OCI-LY3 (cell line): Measurements from ENCODE around the gene ZNF556.
A peak's percentile ranks its signal among the peaks of the same experiment; 100 is the strongest.

Experiments
- H2AFZ ChIP-seq: fragments of 200-600, 300-600 bp; shearing (Covaris generic); 2 replicates; pipeline ENCODE4 v1.6.0; 2014; ENCODE audit warnings: antibody characterized with exemption, low read depth, low read length
- H3K27ac ChIP-seq: fragments of 200-600, 300-600 bp; sonication (generic); 2 replicates; pipeline ENCODE4 v1.5.1; 2014; ENCODE audit warnings: mild to moderate bottlenecking, low read length, moderate library complexity, mixed read lengths
- H3K27me3 ChIP-seq: fragments of 200-600, 300-600 bp; sonication (generic); 2 replicates; pipeline ENCODE4 v1.6.1; 2014; ENCODE audit warnings: low read depth, low read length, mixed read lengths
- H3K36me3 ChIP-seq: fragments of 200-600, 300-600 bp; sonication (generic); replicated peaks from 2 replicates; pipeline ENCODE3; 2014; ENCODE audit warnings: low read depth, low read length, mixed read lengths
- H3K4me1 ChIP-seq: fragments of 300-600, 200-600 bp; sonication (generic); 2 replicates; pipeline ENCODE4 v1.6.1; 2014; ENCODE audit warnings: low read length, mixed read lengths
- H3K4me2 ChIP-seq: fragments of 200-600, 300-600 bp; sonication (generic); 2 replicates; pipeline ENCODE4 v1.6.1; 2014; ENCODE audit warnings: low read length, mixed read lengths
- H3K4me3 ChIP-seq: fragments of 300-600, 200-600 bp; sonication (generic); 2 replicates; pipeline ENCODE4 v1.5.1; 2014; ENCODE audit warnings: antibody characterized with exemption, mild to moderate bottlenecking, low read length, moderate library complexity
- H3K79me2 ChIP-seq: fragments of 300-600, 200-600 bp; shearing (Covaris generic); 2 replicates; pipeline ENCODE4 v1.6.1; 2014; ENCODE audit warnings: mild to moderate bottlenecking, low read length, mixed read lengths
- H3K9ac ChIP-seq: fragments of 300-600, 200-600 bp; shearing (Covaris generic); 2 replicates; pipeline ENCODE4 v1.6.0; 2014; ENCODE audit warnings: mild to moderate bottlenecking, low read length, moderate library complexity
- H3K9me3 ChIP-seq: fragments of 200-600, 300-600 bp; shearing (Covaris generic); 2 replicates; pipeline ENCODE4 v1.6.1; 2014; ENCODE audit warnings: low read length, mixed read lengths; ENCODE audit not compliant: insufficient read depth
- H4K20me1 ChIP-seq: fragments of 200-600, 300-600 bp; sonication (generic); 2 replicates; pipeline ENCODE4 v1.6.1; 2016; ENCODE audit warnings: low read length, mixed read lengths; ENCODE audit not compliant: insufficient read depth
- CTCF ChIP-seq: fragments of 200-600, 300-600 bp; sonication (generic); IDR thresholded peaks from 2 replicates; pipeline ENCODE4 v1.5.1; 2014; ENCODE audit warnings: antibody characterized with exemption, low read length, low read depth
- EZH2phosphoT487 ChIP-seq: fragments of 200-600 bp; shearing (Covaris generic); IDR thresholded peaks from 2 replicates; pipeline ENCODE4 v1.6.1; 2018; ENCODE audit warnings: antibody characterized with exemption, mixed run types, low read depth

ZNF556 gene

DNA sequence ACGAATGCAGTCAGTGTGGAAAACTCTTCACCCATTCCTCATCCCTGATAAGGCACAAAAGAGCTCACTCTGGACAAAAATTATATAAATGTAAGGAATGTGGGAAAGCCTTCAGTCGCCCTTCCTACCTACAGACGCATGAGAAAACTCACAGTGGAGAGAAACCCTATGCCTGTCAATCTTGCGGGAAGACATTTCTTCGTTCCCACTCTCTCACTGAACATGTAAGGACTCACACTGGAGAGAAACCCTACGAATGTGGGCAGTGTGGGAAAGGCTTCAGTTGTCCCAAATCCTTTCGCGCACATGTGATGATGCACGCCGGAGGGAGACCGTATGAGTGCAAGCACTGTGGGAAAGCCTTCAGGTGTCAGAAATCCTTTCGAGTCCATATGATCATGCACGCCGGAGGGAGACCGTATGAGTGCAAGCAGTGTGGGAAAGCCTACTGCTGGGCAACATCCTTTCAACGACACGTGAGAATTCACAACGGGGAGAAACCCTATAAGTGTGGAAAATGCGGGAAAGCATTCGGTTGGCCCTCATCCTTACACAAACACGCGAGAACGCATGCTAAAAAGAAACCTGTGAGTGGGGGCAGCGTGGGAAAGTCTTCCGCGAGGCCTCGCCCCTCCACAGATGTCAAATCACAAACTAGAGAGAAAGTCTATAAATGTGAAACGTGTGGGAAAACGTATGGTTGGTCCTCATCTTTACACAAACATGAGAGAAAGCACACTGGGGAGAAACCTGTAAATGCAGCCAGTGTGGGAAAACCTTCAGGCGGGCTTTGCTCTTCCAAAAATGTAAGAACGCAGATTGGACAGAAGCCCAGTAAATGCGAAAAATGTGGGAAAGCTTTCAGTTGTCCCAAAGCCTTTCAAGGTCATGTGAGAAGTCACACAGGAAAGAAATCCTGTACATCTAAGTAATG lies 10.5 kb downstream of the ZNF556 start:
- H3K4me3 ChIP-seq = no peak overlapping the region
- H3K27me3 ChIP-seq = no peaks in the 10 kb centered on the region
- H3K36me3 ChIP-seq = no peaks in the 10 kb centered on the region
- H3K27ac ChIP-seq = no peak overlapping the region
- TF ChIP-seq CTCF = no peak
- no peak for TF ChIP-seq EZH2phosphoT487
- no peaks in the 10 kb centered on the region for H3K79me2 ChIP-seq
- no peak overlapping the region for H2AFZ ChIP-seq
- H3K4me1 ChIP-seq = no peaks in the 10 kb centered on the region
- H3K9ac ChIP-seq = no peak overlapping the region
- H4K20me1 ChIP-seq = no peaks in the 10 kb centered on the region
- H3K4me2 ChIP-seq = no peak overlapping the region
- peaks cover 19% of the 10 kb centered on the region for H3K9me3 ChIP-seq

DNA sequence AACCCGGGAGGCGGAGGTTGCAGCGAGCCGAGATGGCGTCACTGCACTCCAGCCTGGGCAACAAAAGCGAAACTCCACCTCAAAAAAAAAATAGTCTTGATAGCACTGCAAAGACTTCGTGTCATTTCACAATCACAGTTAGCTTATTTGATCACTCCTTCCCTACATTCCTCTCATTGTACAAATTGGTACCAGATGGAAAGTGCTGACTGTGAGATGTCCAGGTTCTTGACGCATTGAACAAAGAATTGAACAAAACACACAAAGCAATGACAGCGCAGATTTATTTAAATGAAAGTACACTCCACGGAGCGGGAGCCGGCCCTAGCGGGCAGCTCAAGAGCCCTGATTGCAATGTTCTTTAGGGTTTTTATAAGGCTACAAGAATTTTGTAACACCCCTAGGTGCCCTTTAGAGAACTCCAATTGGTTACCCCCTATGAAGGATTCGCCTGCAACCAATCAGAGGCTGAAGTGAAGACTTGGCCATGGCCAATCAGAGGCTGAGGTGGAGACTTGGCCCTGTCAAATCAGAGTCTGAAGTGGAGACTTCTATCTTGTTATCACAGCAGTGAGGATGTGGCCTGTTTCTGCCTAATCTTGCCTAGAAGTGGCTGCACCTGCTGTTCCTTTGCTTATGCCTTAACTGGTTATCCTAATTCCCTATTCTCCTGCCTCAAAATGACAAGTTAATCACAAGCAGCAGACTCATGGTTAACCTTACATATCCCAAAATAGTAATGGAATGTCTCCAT lies 16.7 kb downstream of the ZNF556 start:
- Histone ChIP-seq H3K9ac (no peak overlapping the region), H3K79me2 (no peaks in the 10 kb centered on the region), H2AFZ (no peak overlapping the region), H3K27me3 (no peaks in the 10 kb centered on the region), H3K36me3 (no peaks in the 10 kb centered on the region), H3K9me3 (0 out of 2 replicates have a peak, but pooled peaks cover 2% of the 10 kb centered on the region), H3K4me3 (no peak overlapping the region), H3K4me1 (peaks cover 13% of the 10 kb centered on the region), H3K27ac (no peak overlapping the region), H3K4me2 (no peak overlapping the region), H4K20me1 (no peaks in the 10 kb centered on the region)
- TF ChIP-seq EZH2phosphoT487 (no peak), CTCF (no peak)

GRCh38 chr19:2885736-2886135 lies 18.6 kb downstream of the ZNF556 start:
- no peak overlapping the region for H2AFZ ChIP-seq
- no peak overlapping the region for H3K9ac ChIP-seq
- no peaks in the 10 kb centered on the region for H4K20me1 ChIP-seq
- no peak overlapping the region for H3K27ac ChIP-seq
- H3K36me3 ChIP-seq = no peaks in the 10 kb centered on the region
- no peak overlapping the region for H3K4me3 ChIP-seq
- no peaks in the 10 kb centered on the region for H3K79me2 ChIP-seq
- H3K4me1 ChIP-seq = peaks cover 13% of the 10 kb centered on the region
- no peaks in the 10 kb centered on the region for H3K9me3 ChIP-seq
- no peak overlapping the region for H3K4me2 ChIP-seq
- TF ChIP-seq EZH2phosphoT487 (no peak), CTCF (no peak)
- no peaks in the 10 kb centered on the region for H3K27me3 ChIP-seq

- H4K20me1 ChIP-seq = no peaks in the 10 kb centered on the region
- no peaks in the 10 kb centered on the region for H3K36me3 ChIP-seq
- H3K4me1 ChIP-seq = peaks cover 13% of the 10 kb centered on the region
- peak overlapping the region; percentile 80 for H3K4me2 ChIP-seq
- peak overlapping the region; percentile 63 for H3K9ac ChIP-seq
- no peaks in the 10 kb centered on the region for H3K79me2 ChIP-seq
- H3K4me3 ChIP-seq = peak overlapping the region; percentile 71
- no peaks in the 10 kb centered on the region for H3K9me3 ChIP-seq
- H3K27me3 ChIP-seq = no peaks in the 10 kb centered on the region
- TF ChIP-seq CTCF (peak; percentile 73), EZH2phosphoT487 (no peak)
- H3K27ac ChIP-seq = peak overlapping the region; percentile 71
- H2AFZ ChIP-seq = peak overlapping the region; percentile 91
Measured at GRCh38 chr19:2887391-2887914, 20.3 kb downstream of the ZNF556 start.
